HUDEP-2 (cell line): Measurements from ENCODE around the gene FHOD1.
A peak's percentile ranks its signal among the peaks of the same experiment; 100 is the strongest.

Experiments used
- DNase-seq, 76 experiments: peaks; one replicate each; lab custom pipeline; 2025; ENCODE audit not compliant: unreplicated experiment in 76 of 76; lab: John Stamatoyannopoulos, UW

FHOD1 gene

DNA sequence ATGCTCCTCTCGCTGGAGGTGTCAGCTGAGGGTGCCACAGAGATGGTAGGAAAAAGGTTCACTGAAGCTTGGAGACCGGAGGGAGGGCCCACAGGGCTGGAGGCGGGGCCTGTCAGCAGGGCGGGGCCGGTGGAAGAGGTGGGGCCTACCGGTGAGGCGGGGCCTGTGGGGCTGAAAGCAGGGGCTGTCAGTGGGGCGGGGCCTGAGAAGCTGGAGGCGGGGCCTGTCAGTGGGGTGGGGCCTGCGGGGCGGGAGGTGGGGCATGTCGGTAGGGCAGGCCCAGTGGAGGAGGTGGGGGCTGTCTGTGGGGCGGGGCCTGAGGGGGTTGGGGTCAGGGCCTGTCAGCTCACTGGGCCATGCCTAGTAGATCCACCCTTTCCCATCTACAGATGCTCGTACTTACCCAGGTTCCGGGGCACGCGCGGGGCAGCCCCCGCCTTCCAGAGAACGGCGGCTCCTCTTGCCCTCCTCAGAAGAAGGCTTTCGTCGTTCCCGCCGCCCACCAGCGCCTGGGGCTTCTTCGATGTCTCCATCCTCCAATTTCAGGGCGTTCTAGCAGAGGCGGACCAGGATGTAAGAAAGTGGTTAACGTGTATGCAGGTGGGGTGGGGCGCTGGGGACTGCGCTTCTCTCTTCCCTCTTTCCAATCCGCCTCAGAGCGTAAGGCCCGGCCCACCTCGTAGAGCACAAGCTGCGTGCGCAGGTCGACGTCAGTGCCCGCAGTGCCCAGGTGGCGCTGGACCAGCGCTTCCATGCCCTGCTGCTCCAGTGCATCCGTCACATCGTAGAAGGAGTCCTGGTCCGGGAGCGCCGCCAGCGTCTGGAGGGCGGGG, 10.5 kb downstream of the FHOD1 start:
- peak in 73 of 76 experiments; percentile 43 to 97 (median 87) for DNase-seq

DNA sequence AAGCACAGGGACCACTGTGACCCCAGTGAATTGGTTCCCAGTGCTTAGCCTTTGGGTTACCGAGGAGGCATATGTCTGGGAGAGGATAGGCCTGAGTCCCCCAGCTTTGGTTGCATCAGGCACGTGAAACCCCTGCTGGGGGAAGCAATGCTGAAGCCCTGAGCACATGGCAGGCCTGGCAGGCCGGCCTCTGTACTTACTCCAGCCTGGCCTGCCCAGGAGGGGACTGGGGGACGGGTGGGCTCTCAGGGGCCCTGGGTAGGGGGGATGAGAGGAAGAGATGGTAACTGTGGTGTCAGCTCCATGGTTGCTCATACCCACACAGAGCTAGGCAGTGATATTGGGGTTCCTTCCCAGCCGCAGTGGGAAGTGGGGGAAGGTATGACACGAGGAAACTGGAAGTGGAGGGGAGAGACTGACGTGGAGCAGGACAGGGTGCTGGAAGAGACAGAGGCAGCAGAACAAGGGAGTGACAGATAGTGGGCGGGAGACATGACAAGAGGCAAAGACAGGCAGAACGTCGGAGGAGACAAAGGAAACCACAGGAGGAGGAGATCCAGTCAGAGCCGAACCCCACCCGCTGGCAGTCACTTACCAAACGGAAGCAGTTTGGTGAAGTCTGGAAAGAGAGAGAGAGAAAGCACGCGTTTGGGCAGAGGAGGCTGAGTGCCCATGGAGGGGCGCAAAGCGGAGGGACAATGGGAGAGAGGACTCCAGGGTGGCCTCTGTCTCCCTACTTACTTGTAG, 11.3 kb downstream of the FHOD1 start:
- peak in 69 of 76 experiments; percentile 40 to 89 (median 75) for DNase-seq

DNA sequence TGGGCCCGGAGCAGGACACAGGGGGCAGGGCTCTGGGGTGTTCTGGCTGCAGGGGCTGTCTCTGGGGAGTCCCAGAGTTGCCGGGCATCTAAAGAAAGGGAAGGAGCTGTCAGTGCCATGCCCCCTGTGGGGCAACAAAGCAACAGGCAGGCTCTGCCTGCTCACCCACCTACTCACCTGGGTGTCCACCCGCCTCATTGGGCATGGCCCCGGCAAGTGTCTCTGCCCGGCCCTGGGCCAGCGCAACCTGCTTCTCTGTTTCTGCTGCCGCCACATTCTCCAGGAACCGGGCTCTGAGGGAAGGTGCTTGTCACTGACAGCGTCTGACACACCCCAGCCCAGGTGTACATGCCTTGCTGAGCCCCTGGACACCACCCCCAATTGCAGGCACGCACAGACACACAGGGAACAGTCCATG, 13.1 kb downstream of the FHOD1 start:
- no peak for DNase-seq

DNA sequence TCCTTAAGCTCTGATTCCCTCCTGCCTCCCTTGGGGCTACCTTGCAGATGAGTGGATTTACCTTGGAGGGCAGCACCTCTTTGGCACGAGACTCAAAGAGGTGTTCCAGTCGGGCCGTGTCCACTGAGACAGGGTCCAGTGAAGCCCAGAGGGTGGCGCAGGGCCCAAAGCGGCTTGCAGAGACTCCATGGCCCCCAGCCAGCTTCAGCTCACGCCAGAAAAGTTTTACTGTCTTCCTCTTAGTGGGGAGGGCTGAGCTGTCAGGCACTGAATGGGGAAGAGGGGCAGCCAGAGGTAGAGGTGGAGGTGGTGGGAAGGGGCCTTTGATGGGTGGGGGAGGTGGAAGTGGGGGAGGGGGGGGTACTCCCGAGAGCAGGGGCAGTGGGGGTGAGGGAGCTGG, 13.7 kb downstream of the FHOD1 start:
- DNase-seq, result no peak

DNA sequence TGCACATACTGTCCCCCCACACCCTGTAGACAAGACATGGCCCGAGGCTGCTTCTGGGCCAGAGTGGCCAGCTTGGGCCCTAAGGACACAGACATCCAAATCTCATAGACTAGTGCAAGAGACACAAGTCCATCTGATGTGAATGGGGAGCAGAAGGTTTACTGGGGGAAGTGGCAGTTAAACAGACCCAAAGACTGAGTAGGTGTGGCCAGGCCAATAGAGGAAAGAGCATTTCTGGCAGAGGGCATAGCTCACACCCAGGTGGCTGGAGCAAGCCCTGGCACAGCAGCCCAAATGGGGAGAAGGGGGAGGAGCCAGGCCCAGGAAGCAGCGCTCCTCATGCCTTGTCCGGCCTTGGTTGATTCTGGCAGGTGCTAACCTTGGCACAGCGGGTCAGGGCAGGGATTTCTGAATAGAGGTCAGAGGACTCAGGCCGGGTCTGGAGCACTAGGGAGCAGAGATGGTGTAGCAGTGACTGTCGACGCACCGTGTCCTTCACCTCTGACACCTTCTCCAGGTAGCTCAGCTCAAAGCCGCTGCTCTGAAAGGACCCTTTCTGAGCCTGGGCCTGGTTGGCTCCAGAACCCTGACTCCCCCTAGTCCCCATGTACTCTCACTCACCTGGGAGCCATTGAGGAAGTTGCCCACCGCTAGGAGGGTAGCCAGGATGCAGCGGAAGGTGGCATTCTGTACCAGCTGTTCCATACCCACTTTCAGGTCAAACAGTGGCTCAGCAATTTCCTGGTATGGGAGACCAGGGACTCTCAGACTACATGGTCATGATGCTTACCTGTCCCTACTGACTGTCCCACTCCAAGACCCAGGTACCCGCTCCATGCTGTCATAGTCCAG, 16.2 kb downstream of the FHOD1 start:
- no peak for DNase-seq

DNA sequence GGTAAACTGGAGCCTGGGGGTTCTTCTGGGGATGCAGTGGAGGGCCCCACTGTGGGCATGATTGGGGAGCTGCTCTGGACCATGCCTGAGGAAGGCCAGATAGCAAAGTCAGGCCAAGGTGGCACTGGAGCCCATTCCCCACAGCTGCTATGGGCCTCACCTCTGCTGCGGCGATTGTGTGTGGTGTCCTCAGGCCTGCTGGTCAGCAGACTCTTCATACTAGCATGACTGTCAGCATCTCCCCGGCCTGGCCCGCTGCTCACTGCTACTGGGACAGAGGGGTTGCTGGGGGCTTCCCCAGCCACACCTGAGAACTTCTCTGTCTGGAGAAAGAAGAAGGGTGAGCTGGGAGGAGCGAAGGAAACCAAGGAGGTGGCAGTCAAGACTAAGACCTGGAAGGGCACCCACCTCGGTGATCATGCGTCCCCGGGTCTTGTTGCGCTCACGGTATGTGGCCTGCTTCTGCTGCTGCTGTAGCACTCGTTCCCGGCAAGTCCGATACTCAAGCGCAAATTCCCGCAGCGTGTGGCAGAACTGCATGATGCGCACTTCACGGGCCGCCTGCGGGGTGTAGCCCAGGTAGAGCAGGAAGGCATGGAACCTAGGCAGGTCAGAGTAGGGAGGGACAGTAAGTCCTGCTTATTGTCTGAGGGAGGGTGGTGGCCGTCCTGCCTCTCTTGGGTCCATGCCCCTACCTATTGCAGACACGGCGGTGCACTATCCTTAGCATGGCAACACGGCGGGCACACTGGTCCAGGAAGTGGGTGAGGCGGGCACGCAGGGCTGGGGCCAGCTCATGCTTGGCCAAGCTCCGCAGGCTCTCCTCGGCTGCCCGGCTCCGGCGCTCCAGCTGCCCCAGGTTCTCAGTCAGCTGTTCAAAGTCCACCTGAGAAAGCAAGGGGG, 17.1 kb downstream of the FHOD1 start:
- no peak for DNase-seq

DNA sequence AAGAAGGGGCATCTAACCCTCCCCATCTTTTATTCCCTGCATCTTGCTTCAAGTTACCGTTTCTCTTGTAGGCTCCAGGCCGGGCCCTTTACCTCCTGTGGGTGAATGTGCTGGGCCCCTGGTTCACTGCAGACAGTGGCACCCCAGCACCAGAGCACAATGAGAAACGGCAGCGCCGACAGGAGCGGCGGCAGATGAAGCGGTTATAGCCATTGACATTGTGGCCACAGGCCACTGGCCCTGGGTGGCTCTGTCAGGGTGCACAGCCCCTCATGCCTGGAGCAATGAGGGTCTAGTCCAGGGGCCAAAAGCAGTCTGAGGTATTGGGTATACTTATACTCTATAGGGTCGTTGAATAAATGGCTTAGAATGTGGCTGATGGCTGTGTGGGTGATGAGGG, 18.4 kb downstream of the FHOD1 start:
- no peak for DNase-seq

DNA sequence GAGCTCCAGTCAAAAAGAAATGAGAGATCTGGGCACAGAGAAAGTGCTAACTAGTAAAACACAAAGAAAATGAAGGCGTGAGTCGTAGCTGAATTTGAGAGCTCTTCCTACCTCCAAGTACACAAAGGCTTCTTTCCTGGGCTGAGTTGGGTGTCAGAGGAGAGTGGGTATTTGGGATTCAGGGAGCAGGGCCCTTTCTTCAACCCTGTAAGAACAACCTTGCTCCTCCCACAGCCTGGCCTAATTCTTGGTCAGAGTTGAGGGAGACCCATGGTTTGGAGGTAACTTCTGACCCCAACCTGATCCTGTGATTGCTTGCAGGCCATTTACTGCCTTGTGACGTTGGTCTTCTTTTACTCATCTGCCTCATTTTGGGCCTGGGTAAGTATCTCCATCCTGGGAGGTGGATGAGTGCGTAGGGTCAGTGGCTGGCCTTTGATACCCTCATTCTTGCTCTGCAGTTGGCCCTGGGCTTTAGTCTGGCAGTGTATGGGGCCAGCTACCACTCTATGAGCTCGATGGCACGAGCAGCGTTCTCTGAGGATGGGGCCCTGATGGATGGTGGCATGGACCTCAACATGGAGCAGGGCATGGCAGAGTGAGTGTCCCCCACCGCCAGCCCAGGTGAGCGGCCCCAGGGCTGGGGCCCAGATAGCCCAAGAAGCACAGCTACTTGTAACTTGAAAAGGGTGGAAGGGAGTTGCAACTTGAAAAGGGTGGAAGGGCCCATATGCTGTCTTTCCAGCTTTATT, 19.1 kb downstream of the FHOD1 start:
- no peak for DNase-seq

DNA sequence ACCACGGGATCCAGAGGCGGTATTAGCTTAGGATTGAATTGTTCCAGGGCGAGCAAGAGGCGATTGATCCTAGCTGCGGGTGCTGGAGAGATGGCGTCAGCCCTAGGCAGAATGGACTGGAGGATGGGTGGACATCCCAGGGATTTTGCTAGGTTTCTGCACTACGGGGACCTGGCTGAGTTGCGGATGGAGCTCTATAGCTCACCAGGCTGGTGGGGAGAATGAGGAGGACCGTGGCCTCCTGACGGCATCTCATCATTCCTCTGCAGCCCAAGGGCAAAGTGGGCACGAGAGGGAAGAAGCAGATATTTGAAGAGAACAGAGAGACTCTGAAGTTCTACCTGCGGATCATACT, 19.7 kb downstream of the FHOD1 start:
- DNase-seq, result no peak

DNA sequence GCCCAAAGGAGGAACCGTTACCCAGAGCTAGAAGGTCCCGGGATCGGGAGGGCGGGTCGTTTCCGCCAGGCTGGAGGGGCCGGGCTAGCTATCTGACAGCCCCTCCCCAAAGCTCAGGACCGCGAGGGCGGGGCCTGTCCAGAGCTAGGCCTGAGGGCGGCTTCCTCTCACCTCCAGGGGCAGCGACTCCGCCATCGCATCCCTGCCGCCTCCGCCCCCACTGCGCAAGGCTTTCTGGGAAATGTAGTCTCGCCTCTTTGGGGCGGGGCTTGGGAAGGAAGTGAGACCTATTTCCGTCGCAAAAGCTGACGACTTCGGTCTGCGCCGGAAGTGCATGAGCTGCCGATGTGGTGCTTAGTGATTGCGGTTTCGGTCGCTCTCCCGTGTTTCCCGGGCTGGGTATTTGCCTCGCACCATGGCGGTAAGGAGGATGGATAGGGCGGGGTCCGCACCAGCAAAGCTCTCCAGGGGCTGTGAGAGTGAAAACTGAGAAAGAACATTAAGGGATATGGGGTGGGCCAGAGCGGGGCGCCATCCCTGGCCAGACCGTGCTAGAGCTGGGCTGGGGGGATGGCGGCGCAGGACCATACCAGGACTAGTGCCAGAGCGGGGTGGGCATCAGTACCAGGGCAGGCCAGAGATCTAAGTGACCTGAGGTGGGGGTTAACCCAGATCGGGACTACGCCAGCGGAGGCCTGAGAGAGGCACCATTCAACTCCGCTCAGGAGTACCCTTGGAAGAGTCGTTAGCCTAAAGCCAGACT, 20.3 kb downstream of the FHOD1 start, which contains the start of gene TMEM208:
TSS of gene TMEM208 (plus strand) at position 327 of the 763 bp plus-strand sequence. CDS start at position 416, 89 bp downstream.
- peak in 75 of 76 experiments; percentile 41 to 99 (median 96) for DNase-seq

DNA sequence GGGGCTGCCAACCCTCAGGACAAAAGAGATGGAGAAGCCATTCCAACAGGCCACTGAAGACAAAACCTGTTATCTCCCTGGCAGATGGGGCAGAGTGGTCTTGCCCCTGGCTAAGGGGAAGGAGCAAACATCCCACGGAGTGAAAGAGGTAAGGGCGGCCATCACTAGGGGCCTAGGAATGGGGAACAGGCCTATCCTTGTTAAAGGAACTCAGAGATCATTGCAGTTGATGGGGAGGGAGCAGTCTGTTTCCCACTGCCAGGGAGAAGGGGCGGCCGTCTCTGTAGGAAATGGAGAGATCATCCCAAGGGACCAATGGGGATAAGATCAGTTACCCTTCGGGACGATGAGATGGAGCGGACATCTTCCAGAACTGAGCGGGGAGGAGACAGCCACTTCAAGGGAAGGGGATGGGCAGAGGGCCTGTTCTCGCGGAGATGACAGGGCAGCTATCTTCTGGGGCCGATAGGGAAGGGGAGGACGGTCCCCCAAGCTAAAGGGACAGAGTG, 20.9 kb downstream of the FHOD1 start:
- no peak for DNase-seq

DNA sequence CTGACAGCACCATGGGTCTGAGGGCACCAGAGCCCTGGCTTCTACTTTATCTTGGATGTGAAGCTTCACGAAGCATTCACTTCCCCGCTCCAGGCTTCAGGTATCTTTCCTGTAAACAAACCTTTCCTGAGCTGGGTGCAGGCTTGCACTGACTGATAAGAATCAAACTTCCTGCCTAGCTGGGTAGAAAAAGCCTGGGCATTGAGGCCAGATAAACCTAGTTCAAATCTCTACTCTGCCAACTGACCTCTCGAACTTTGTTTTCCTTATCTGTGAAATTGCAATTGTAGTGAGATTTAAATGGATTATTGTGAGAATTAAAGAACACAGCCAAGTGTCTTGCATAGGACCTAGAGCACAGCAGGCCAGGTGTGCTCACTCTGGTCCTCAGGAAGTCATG, 23.3 kb downstream of the FHOD1 start:
- no peak for DNase-seq

DNA sequence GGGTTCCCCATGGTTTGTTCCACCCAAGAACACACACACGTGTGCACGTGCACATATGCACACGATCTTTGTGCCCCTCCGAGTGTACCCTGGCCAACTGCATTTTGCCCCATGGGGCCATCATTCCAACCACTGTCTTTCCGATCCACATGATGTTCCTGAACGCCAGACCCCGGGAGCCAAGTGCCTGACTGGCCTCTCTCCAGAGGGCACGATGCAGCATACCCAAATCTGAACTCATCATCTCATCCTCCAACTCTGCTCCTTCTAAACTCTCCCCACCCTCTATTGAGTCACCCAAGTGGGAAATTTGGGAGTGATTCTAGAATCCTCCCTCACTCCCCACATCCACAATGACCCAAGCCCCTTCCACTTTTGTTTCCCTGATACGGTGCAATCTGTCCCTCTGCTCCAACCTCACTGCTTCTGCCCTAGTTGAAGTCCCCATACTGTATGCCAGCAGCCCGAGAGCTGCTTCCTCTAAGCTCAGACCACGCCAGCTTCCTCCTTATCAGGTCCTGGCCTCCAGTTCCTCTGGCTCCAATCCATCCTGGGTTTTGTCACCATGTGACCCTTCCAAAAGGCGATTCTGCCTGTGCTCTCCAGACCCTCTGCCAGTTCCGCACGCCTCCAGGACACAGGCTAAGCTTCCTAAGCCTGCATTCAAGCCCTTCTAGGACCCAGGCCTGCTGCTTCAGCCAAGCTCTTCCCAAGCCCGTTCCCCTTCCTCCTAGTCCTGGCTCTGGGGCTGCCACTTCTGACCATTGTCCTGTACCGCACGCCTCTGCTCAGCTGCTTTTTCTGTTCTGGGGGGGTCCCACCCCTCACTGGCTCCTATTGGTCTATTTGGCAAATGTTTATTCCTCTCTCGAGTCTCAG, 30.4 kb downstream of the FHOD1 start:
- peak in 73 of 76 experiments; percentile 17 to 83 (median 54) for DNase-seq

DNA sequence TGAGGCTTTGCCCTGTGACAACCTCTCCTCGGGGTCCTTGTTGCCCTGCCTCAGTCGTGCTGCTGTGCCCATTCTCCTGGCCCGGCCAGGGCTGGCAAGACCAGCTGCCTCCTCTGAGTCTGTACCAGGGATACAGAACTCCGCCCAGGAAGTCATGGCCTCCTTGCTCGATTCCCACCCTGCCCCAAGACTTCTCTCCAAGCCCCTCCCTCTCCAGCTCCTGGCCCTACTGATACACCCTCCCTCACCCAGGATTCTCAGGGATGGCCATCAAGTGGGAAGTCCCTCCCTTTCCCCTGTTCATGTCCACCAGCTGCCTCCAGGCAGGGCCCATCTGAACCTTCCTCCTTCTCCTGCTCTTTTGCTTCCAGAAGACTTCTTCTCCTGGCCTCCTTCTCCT, 31.6 kb downstream of the FHOD1 start:
- no peak for DNase-seq

DNA sequence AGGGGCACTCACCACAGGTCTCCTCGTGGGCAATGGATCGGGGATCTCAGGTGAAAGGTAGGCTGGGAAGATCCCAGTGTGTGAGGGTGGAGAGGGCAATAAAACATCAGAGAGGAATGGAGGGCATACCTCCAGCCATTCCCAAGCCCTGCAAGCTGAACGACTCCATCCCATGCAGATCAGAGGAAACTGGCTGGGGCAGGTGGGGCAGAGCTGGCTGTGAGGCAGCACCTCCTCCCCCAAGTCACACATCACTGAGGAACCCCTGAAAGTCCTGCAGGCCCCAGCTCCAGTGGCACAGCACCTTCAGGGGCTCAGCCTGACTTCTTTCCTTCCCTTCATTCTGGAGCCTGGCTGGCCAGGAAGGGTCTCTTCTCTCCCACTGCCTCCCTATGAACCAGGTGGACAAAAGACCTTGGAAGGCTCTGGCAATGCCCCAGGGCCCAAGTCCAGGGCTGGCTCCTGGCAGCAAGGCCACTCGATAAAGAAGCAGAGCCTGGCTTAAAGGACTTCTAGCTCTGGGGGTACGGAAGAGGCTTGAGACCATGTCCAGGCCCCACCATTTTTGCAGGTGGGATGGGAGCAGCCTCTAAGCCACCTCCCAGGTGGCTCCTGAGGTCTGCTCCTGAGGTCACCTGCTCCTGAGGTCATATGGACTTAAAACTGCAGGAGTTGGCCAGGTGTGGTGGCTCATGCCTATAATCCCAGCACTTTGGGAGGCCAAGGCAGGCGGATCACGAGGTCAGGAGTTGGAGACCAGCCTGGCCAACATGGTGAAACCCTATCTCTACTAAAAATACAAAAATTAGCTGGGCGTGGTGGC, 33.9 kb downstream of the FHOD1 start:
- DNase-seq, result no peak

DNA sequence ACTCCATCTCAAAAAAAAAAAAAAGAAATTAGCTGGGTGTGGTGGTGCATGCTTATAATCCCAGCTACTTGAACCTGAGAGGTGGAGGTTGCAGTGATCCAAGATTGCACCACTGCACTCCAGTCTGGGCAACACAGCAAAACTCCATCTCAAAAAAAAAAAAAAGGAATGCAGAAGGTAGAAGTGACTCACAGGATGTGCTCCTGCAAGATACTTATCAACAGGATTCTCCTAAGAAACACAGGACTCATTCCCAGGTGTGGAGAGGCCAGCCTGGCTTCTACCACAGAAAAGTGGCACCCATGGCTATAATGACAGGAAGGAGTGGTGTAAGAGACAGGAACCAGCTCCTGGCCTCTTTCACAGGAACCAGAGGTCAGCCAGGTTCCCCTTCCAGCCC, 34.5 kb downstream of the FHOD1 start:
- no peak for DNase-seq

DNA sequence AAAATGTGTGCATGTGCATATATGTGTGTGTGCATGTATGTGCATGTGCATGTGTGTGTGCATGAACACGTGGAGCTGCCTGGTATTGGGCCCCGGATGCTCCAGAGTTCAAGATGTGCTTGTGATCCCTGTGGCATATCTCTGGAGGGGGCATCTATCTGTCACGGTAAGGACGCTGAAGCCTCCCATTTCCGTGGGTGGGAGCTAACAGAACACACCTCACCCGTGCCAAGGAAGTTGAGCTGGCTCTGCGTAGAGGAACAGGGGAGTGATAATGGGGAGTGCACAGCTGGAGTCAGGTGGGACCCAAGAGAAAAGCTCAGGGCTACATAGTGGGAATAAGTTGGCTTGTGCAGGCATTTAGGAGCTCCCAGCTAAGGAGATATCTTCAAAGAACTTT, 35.6 kb downstream of the FHOD1 start:
- DNase-seq, result no peak
